ENCODE measurements around the gene DEPDC1. TPM values are rescaled to one million over a fixed set of nuclear protein-coding genes. Genes with fewer than 3 reads are reported as not detected.

Gene DEPDC1
- polyA plus RNA-seq, 1 experiment = 9.8 TPM

- Histone ChIP-seq H3K9me3 (ENCODE audit: control insufficient read depth, insufficient read depth, low read length) (no peaks in the 10 kb centered on the region), H3K27me3 (ENCODE audit: control insufficient read depth, insufficient read depth, low read length) (no peaks in the 10 kb centered on the region), H3K4me3 (ENCODE audit: low read depth, low read length) (no peak overlapping the region), H3K27ac (ENCODE audit: low read depth, low read length) (no peak overlapping the region)
- POLR2A ChIA-PET = no interaction called here
- CTCF ChIA-PET = interaction anchor here (9.6 kb wide), 1 partner anchor 13 kb away, joined by 94 read pairs; no protein-coding TSS in a partner anchor
- no peak for TF ChIP-seq CTCF (IDR thresholded peaks at IDR 0.05; ENCODE audit: low read depth, low read length)
- no peak for DNase-seq (ENCODE audit: low read depth, low spot score)
Measured at GRCh38 chr1:68456202-68456601, 40.7 kb downstream of the DEPDC1 start.

DNA sequence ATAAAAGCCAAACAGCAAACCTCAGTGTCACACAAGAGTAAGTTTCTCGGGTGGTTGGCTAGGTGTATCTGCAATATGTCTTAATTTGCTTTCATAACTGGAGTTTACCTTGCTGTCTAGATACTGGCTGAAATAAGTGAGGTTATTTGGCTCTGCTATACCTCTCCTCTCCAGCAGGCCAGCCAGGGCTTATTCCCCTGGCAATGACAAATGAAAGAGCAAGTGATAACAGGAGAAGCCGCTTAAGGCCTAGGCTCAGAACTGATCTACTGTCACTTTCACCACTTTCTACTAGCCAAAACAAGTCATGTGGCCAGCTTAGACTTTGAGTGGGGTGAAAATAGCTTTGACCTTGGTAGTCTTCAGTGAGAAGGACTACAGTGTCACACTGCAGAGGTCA is 42.3 kb downstream of the DEPDC1 start:
- POLR2A ChIA-PET = no interaction called here
- no peak for DNase-seq (ENCODE audit: low read depth, low spot score)

DNA sequence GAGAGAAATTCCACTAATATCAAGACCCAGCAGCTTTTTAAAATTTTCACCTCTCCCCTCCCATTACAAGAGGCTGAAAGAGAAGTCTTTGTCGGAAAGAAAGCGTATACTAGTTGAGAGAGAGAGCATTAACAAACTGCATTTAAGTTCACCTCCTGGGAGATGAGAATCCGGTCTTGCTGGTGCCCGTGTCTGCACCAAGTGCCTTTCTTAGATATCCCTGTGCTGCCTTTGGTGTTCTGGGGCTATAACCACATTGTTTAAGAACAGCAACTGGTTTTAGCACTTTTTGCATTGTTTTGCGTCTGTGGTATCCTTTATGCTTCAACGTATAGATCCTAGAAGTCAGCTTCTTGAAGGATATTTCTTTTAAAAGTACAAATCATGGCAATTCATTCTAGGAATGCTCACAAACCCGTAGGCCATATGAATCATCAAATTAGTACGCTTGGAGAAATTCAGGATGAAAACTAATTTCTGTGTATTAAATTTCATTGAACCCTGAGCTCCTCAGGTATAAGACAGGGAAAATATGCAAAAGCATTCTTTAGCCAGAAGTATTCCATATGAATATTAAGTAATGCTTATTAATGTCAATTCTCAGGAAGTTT is 43.7 kb downstream of the DEPDC1 start:
- H3K27me3 ChIP-seq (ENCODE audit: control insufficient read depth, insufficient read depth, low read length) = no peaks in the 10 kb centered on the region
- H3K27ac ChIP-seq (ENCODE audit: low read depth, low read length) = no peak overlapping the region
- no peaks in the 10 kb centered on the region for H3K9me3 ChIP-seq (ENCODE audit: control insufficient read depth, insufficient read depth, low read length)
- ChIA-PET CTCF (interaction anchor here (0.8 to 9.6 kb wide), 4 partner anchors 10 to 688 kb away, joined by 3 to 94 read pairs (median 4); no protein-coding TSS in a partner anchor), POLR2A (interaction anchor here (0.7 kb wide), 1 partner anchor 44 kb away, joined by 4 read pairs; no protein-coding TSS in a partner anchor)
- H3K4me3 ChIP-seq (ENCODE audit: low read depth, low read length) = no peak overlapping the region
- no peak for DNase-seq (ENCODE audit: low read depth, low spot score)
- TF ChIP-seq CTCF (IDR thresholded peaks at IDR 0.05; ENCODE audit: low read depth, low read length) = no peak

More for the DNA sequence above, 42.3 kb downstream of the DEPDC1 start:
- no peak overlapping the region for H3K4me3 ChIP-seq (ENCODE audit: low read depth, low read length)
- H3K27me3 ChIP-seq (ENCODE audit: control insufficient read depth, insufficient read depth, low read length) = no peaks in the 10 kb centered on the region
- CTCF ChIA-PET = interaction anchor here (9.6 kb wide), 1 partner anchor 11 kb away, joined by 94 read pairs; no protein-coding TSS in a partner anchor
- H3K27ac ChIP-seq (ENCODE audit: low read depth, low read length) = no peak overlapping the region
- no peaks in the 10 kb centered on the region for H3K9me3 ChIP-seq (ENCODE audit: control insufficient read depth, insufficient read depth, low read length)
- no peak for TF ChIP-seq CTCF (IDR thresholded peaks at IDR 0.05; ENCODE audit: low read depth, low read length)

GRCh38 chr1:68449901-68450300 is 47.0 kb downstream of the DEPDC1 start, which contains the start of gene RPE65:
Gene RPE65, minus strand, starts transcription at chr1:68449954. Its CDS starts 49 bp downstream, at chr1:68449905.
- no peak for DNase-seq (ENCODE audit: low read depth, low spot score)
- Histone ChIP-seq H3K4me3 (ENCODE audit: low read depth, low read length) (no peak within 1 kb of the TSS), H3K27ac (ENCODE audit: low read depth, low read length) (no peak within 1 kb of the TSS), H3K27me3 (ENCODE audit: control insufficient read depth, insufficient read depth, low read length) (no peaks in the 10 kb centered on the region), H3K9me3 (ENCODE audit: control insufficient read depth, insufficient read depth, low read length) (no peaks in the 10 kb centered on the region)
- TF ChIP-seq CTCF (IDR thresholded peaks at IDR 0.05; ENCODE audit: low read depth, low read length) = no peak
- CTCF ChIA-PET = interaction anchor here (1.1 to 2.8 kb wide), 3 partner anchors 20 to 333 kb away, joined by 3 to 7 read pairs (median 3); no protein-coding TSS in a partner anchor
- POLR2A ChIA-PET = no interaction called here

DNA sequence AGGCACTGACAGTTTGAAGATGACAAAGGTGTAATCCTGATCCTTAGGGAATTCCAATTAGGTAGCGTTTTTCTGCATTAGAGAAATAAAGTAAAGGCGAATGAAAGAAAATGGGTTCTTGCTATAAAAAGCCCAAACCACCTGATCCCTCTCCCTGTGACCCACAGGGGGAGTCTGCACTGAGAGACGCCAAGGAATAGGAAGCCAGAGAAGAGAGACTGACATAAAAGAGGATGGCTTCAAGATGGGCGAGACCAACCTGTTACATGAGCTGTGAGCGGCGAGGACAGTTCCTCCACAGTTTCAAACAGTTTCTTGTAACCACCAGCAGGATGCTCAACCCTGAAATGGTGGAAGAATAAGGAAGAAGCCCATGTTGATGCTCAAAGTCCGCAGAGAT is 48.5 kb downstream of the DEPDC1 start:
- no peaks in the 10 kb centered on the region for H3K27me3 ChIP-seq (ENCODE audit: control insufficient read depth, insufficient read depth, low read length)
- no peak for DNase-seq (ENCODE audit: low read depth, low spot score)
- no peak overlapping the region for H3K4me3 ChIP-seq (ENCODE audit: low read depth, low read length)
- POLR2A ChIA-PET = no interaction called here
- CTCF ChIA-PET = interaction anchor here (1.1 to 2.8 kb wide), 2 partner anchors 22 to 331 kb away, joined by 5 to 7 read pairs; no protein-coding TSS in a partner anchor
- no peak for TF ChIP-seq CTCF (IDR thresholded peaks at IDR 0.05; ENCODE audit: low read depth, low read length)
- H3K27ac ChIP-seq (ENCODE audit: low read depth, low read length) = no peak overlapping the region
- no peaks in the 10 kb centered on the region for H3K9me3 ChIP-seq (ENCODE audit: control insufficient read depth, insufficient read depth, low read length)

All from AG04450 (cell line).